CD4-positive, alpha-beta T cell (primary cell): ENCODE measurements around the gene SH3D19. TPM values are rescaled to one million over a fixed set of nuclear protein-coding genes. Genes with fewer than 3 reads are reported as not detected.

ENCODE experiments used
- ATAC-seq: fragments of 200-7000 bp; cut with Tn5 transposase; one replicate; pipeline ENCODE4 v1.10.0; 2022; ENCODE audit warnings: mild to moderate bottlenecking; ENCODE audit not compliant: poor library complexity
- CTCF ChIA-PET: fragments of 350-600 bp; sonication (Branson Sonifier 250); formaldehyde crosslinking; loops from one replicate; lab custom pipeline; 2021; ENCODE audit warnings: antibody characterized with exemption, inconsistent platforms; lab: Charles Lee
- POLR2A ChIA-PET: fragments of 350-600 bp; sonication (Branson Sonifier 250); formaldehyde crosslinking; loops from one replicate; lab custom pipeline; 2021; ENCODE audit warnings: antibody characterized with exemption, inconsistent platforms; lab: Charles Lee
- DNase-seq, 14 experiments: peaks; one replicate each; pipeline ENCODE4 v3.0.0-alpha.2; 2013 to 2020; ENCODE audit warnings: mixed read lengths in 2 of 14
- H3K27ac ChIP-seq, 2 donors: one replicate each; pipeline versions ENCODE4 v1.5.1 to v1.7.0; 2013; ENCODE audit warnings: low read length in 2 of 2, low read depth in 1 of 2, mild to moderate bottlenecking in 1 of 2
- H3K27me3 ChIP-seq, 2 experiments: 1 replicate in 1 of 2; 2 replicates in 1 of 2; pipeline versions ENCODE4 v1.6.1 to v1.7.0; 2013; ENCODE audit warnings: low read length in 2 of 2, control low read depth in 1 of 2, mild to moderate bottlenecking in 1 of 2, moderate library complexity in 1 of 2; ENCODE audit not compliant: insufficient read depth in 2 of 2, control insufficient read depth in 1 of 2
- H3K36me3 ChIP-seq: one replicate; pipeline ENCODE4 v1.6.1; 2013; ENCODE audit warnings: low read length, control low read depth; ENCODE audit not compliant: insufficient read depth
- H3K4me1 ChIP-seq: one replicate; pipeline ENCODE4 v1.6.1; 2013; ENCODE audit warnings: low read length, control low read depth; ENCODE audit not compliant: insufficient read depth
- H3K4me3 ChIP-seq: one replicate; pipeline ENCODE4 v1.5.1; 2013; ENCODE audit warnings: mild to moderate bottlenecking, low read length, moderate library complexity
- H3K9me3 ChIP-seq, 2 experiments: 1 replicate in 1 of 2; 2 replicates in 1 of 2; pipeline versions ENCODE4 v1.6.1 to v1.7.0; 2013; ENCODE audit warnings: low read length in 2 of 2, mild to moderate bottlenecking in 2 of 2, control low read depth in 1 of 2, moderate library complexity in 1 of 2; ENCODE audit not compliant: control insufficient read depth in 1 of 2, insufficient read depth in 1 of 2
- H3K27ac Mint-ChIP-seq: one replicate; pipeline ENCODE4 v1.8.0; 2020; ENCODE audit warnings: mixed read lengths
- H3K27me3 Mint-ChIP-seq: one replicate; pipeline ENCODE4 v1.8.0; 2021; ENCODE audit warnings: mixed read lengths
- H3K36me3 Mint-ChIP-seq: one replicate; pipeline ENCODE4 v1.8.0; 2021; ENCODE audit warnings: low read depth, mixed read lengths
- H3K4me1 Mint-ChIP-seq: one replicate; pipeline ENCODE4 v1.8.0; 2021; ENCODE audit warnings: low read depth, mixed read lengths
- H3K4me3 Mint-ChIP-seq: one replicate; pipeline ENCODE4 v1.8.0; 2020; ENCODE audit warnings: mild to moderate bottlenecking, mixed read lengths
- H3K9me3 Mint-ChIP-seq: one replicate; pipeline ENCODE4 v1.8.0; 2020; ENCODE audit warnings: mixed read lengths
- intact Hi-C, 2 experiments: fragments of 100-400 bp; cut with DNase I in 1 of 2; cut with micrococcal nuclease in 1 of 2; formaldehyde crosslinking; loops; one replicate each; pipeline versions ENCODE4 v1.15.1 to v1.9.0; 2023 to 2025; cut with DNase I, micrococcal nuclease
- total RNA-seq, 174 experiments: library from RNA in 2 of 174; stranded (reverse) in 2 of 174; gene quantifications; one replicate each; pipeline ENCODE4 v1.2.3 and lab custom pipeline; 2021 to 2026
- TF ChIP-seq, protein P1 (sequence below): fragments of 200-600 bp; IDR thresholded peaks from one replicate; pipeline ENCODE4 v1.8.0; 2022; ENCODE audit warnings: antibody characterized with exemption, mild to moderate bottlenecking

The SH3D19 gene
- total RNA-seq, 2 experiments from 2014 or later: 0.27 TPM; not detected in 1

- Histone ChIP-seq H3K36me3 (no peaks in the 10 kb centered on the region), H3K27ac (no peak overlapping the region), H3K9me3 (no peaks in the 10 kb centered on the region), H3K4me1 (no peaks in the 10 kb centered on the region), H3K27me3 (no peaks in the 10 kb centered on the region), H3K4me3 (no peak overlapping the region)
- no peaks in the 10 kb centered on the region for H3K36me3 Mint-ChIP-seq
- TF ChIP-seq, protein P1, sequence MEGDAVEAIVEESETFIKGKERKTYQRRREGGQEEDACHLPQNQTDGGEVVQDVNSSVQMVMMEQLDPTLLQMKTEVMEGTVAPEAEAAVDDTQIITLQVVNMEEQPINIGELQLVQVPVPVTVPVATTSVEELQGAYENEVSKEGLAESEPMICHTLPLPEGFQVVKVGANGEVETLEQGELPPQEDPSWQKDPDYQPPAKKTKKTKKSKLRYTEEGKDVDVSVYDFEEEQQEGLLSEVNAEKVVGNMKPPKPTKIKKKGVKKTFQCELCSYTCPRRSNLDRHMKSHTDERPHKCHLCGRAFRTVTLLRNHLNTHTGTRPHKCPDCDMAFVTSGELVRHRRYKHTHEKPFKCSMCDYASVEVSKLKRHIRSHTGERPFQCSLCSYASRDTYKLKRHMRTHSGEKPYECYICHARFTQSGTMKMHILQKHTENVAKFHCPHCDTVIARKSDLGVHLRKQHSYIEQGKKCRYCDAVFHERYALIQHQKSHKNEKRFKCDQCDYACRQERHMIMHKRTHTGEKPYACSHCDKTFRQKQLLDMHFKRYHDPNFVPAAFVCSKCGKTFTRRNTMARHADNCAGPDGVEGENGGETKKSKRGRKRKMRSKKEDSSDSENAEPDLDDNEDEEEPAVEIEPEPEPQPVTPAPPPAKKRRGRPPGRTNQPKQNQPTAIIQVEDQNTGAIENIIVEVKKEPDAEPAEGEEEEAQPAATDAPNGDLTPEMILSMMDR: no peak
- no peaks in the 10 kb centered on the region for H3K9me3 Mint-ChIP-seq
- H3K4me3 Mint-ChIP-seq: no peak overlapping the region
- intact Hi-C loops: no loop called here
- POLR2A ChIA-PET: no interaction called here
- H3K27me3 Mint-ChIP-seq: peaks cover 11% of the 10 kb centered on the region
- CTCF ChIA-PET: no interaction called here
- DNase-seq (no peak), ATAC-seq (no peak)
- H3K27ac Mint-ChIP-seq: no peak overlapping the region
- no peaks in the 10 kb centered on the region for H3K4me1 Mint-ChIP-seq
Measured at GRCh38 chr4:151246742-151247141, 78.7 kb downstream of the SH3D19 start.

DNA sequence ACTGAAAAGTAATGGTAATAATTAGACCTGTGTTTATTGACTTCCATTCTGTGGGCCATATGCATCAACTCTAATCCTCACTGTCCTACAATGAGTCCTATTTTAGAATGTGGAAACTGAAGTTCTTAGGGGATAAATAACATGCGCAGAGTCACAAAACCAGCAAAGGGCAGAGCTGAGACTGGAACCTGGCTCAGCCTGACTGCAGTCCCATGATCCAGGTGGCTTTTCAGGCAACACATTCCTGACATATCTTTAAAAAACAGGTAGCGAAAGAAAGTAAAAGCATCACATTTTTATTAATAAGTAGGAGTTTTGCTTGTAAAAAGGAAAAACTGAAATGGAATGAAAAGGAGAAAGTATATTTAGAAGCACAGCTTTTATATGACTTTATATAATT, 83.1 kb downstream of the SH3D19 start:
- Histone ChIP-seq H3K9me3 (no peaks in the 10 kb centered on the region), H3K36me3 (no peaks in the 10 kb centered on the region), H3K27ac (no peak overlapping the region), H3K4me3 (no peak overlapping the region), H3K27me3 (peaks cover 3% of the 10 kb centered on the region in 2 experiments), H3K4me1 (no peaks in the 10 kb centered on the region)
- no peaks in the 10 kb centered on the region for H3K36me3 Mint-ChIP-seq
- ATAC-seq (no peak), DNase-seq (no peak)
- intact Hi-C loops: no loop called here
- H3K4me1 Mint-ChIP-seq: no peaks in the 10 kb centered on the region
- POLR2A ChIA-PET: no interaction called here
- CTCF ChIA-PET: no interaction called here
- TF ChIP-seq, protein P1: no peak
- no peaks in the 10 kb centered on the region for H3K9me3 Mint-ChIP-seq
- H3K27me3 Mint-ChIP-seq: peaks cover 42% of the 10 kb centered on the region
- no peak overlapping the region for H3K4me3 Mint-ChIP-seq
- no peak overlapping the region for H3K27ac Mint-ChIP-seq

DNA sequence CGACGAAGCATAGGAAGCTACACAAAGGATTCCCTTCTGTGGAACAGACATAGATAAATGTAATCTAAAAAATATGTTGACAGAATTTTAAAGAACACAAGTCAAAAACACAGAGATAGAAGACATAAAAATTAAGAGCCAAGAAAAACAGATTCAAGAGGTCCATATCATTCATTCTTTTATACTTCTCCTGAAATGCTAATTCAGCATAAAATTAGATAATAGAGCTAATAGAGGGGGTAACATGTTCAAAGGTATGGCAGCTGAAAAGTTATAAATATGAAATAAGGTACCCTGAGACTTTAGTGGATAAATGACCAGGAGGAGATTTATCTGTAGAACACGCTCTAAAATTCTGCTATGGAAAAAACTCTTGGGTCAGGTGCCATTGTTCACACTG, 85.8 kb downstream of the SH3D19 start:
- Mint-ChIP-seq H3K27me3 (peaks cover 42% of the 10 kb centered on the region), H3K4me1 (no peaks in the 10 kb centered on the region), H3K27ac (no peak overlapping the region), H3K4me3 (no peak overlapping the region), H3K9me3 (no peaks in the 10 kb centered on the region), H3K36me3 (no peaks in the 10 kb centered on the region)
- no peak overlapping the region for H3K27ac ChIP-seq
- DNase-seq (no peak), ATAC-seq (no peak)
- no peak overlapping the region for H3K4me3 ChIP-seq
- H3K27me3 ChIP-seq: peaks cover 3 to 4% of the 10 kb centered on the region in 2 experiments
- no peaks in the 10 kb centered on the region for H3K36me3 ChIP-seq
- ChIA-PET CTCF (no interaction called here), POLR2A (no interaction called here)
- TF ChIP-seq, protein P1: no peak
- H3K4me1 ChIP-seq: no peaks in the 10 kb centered on the region
- peaks cover 0 to 7% of the 10 kb centered on the region in 2 experiments for H3K9me3 ChIP-seq
- intact Hi-C loops: no loop called here
